ENCODE data around the gene LEUTX.

Gene LEUTX

GRCh38 chr19:39809368-39809767, 30.7 kb downstream of the LEUTX start:
- no peak overlapping the region for H3K27ac ChIP-seq (ENCODE audit: low read depth, low read length)
- no peaks in the 10 kb centered on the region for H3F3A ChIP-seq (ENCODE audit: control insufficient read depth, insufficient read depth)
- H3K9me2 ChIP-seq (replicated peaks; ENCODE audit: control insufficient read depth, low read length) = no peaks in the 10 kb centered on the region
- no peaks in the 10 kb centered on the region for H3K36me3 ChIP-seq (ENCODE audit: control insufficient read depth, low read length)
- peaks cover 3% of the 10 kb centered on the region; the same call in 1 of the 2 replicates for H3K27me3 ChIP-seq (ENCODE audit: control insufficient read depth, low read length)
- H3K4me2 ChIP-seq (ENCODE audit: low read length) = no peak overlapping the region
- no peaks in the 10 kb centered on the region for H3K79me2 ChIP-seq (ENCODE audit: control insufficient read depth, low read length)
- H4K20me1 ChIP-seq (ENCODE audit: control insufficient read depth, insufficient read depth, low read depth, low read length) = no peaks in the 10 kb centered on the region
- TF ChIP-seq EZH2phosphoT487 (IDR thresholded peaks at IDR 0.05; ENCODE audit: borderline replicate concordance, low read length) (no peak), CTCF (IDR thresholded peaks at IDR 0.05; ENCODE audit: low read depth, low read length, poor library complexity, severe bottlenecking) (no peak)
- no peaks in the 10 kb centered on the region for H3K4me1 ChIP-seq (ENCODE audit: control insufficient read depth, low read length)
- H3K9me3 ChIP-seq (ENCODE audit: control insufficient read depth, insufficient read depth, low read length) = no peaks in the 10 kb centered on the region
- no peak overlapping the region for H3K4me3 ChIP-seq (ENCODE audit: low read length)

- H3K27me3 ChIP-seq (ENCODE audit: control insufficient read depth, low read length) = peaks cover 3% of the 10 kb centered on the region; the same call in 1 of the 2 replicates
- no peak overlapping the region for H3K27ac ChIP-seq (ENCODE audit: low read depth, low read length)
- H3K36me3 ChIP-seq (ENCODE audit: control insufficient read depth, low read length) = no peaks in the 10 kb centered on the region
- H3F3A ChIP-seq (ENCODE audit: control insufficient read depth, insufficient read depth) = no peaks in the 10 kb centered on the region
- no peaks in the 10 kb centered on the region for H4K20me1 ChIP-seq (ENCODE audit: control insufficient read depth, insufficient read depth, low read depth, low read length)
- no peaks in the 10 kb centered on the region for H3K4me1 ChIP-seq (ENCODE audit: control insufficient read depth, low read length)
- TF ChIP-seq EZH2phosphoT487 (IDR thresholded peaks at IDR 0.05; ENCODE audit: borderline replicate concordance, low read length) (no peak), CTCF (IDR thresholded peaks at IDR 0.05; ENCODE audit: low read depth, low read length, poor library complexity, severe bottlenecking) (no peak)
- H3K79me2 ChIP-seq (ENCODE audit: control insufficient read depth, low read length) = no peaks in the 10 kb centered on the region
- no peaks in the 10 kb centered on the region for H3K9me3 ChIP-seq (ENCODE audit: control insufficient read depth, insufficient read depth, low read length)
- H3K4me2 ChIP-seq (ENCODE audit: low read length) = no peak overlapping the region
- H3K9me2 ChIP-seq (replicated peaks; ENCODE audit: control insufficient read depth, low read length) = no peaks in the 10 kb centered on the region
- H3K4me3 ChIP-seq (ENCODE audit: low read length) = no peak overlapping the region
Observed at GRCh38 chr19:39810424-39810823, 31.8 kb downstream of the LEUTX start.

- TF ChIP-seq CTCF (IDR thresholded peaks at IDR 0.05; ENCODE audit: low read depth, low read length, poor library complexity, severe bottlenecking) = no peak
Observed at GRCh38 chr19:39811064-39811463, 32.4 kb downstream of the LEUTX start.

More at GRCh38 chr19:39811064-39811463, 32.4 kb downstream of the LEUTX start:
- H3K4me2 ChIP-seq (ENCODE audit: low read length) = no peak overlapping the region
- no peaks in the 10 kb centered on the region for H4K20me1 ChIP-seq (ENCODE audit: control insufficient read depth, insufficient read depth, low read depth, low read length)
- H3K4me1 ChIP-seq (ENCODE audit: control insufficient read depth, low read length) = no peaks in the 10 kb centered on the region
- H3K79me2 ChIP-seq (ENCODE audit: control insufficient read depth, low read length) = no peaks in the 10 kb centered on the region
- H3K36me3 ChIP-seq (ENCODE audit: control insufficient read depth, low read length) = no peaks in the 10 kb centered on the region
- H3K27me3 ChIP-seq (ENCODE audit: control insufficient read depth, low read length) = peaks cover 3% of the 10 kb centered on the region; the same call in 1 of the 2 replicates
- H3K9me2 ChIP-seq (replicated peaks; ENCODE audit: control insufficient read depth, low read length) = no peaks in the 10 kb centered on the region
- H3K9me3 ChIP-seq (ENCODE audit: control insufficient read depth, insufficient read depth, low read length) = no peaks in the 10 kb centered on the region
- no peak overlapping the region for H3K27ac ChIP-seq (ENCODE audit: low read depth, low read length)
- no peak overlapping the region for H3K4me3 ChIP-seq (ENCODE audit: low read length)
- H3F3A ChIP-seq (ENCODE audit: control insufficient read depth, insufficient read depth) = no peaks in the 10 kb centered on the region

Data from DOHH2 (cell line).